Upper lobe of left lung (tissue), 6 donors: Measurements from ENCODE around the gene RYR1. TPM values are rescaled to one million over a fixed set of nuclear protein-coding genes. Genes with fewer than 3 reads are reported as not detected.

Experiments
- ATAC-seq, 2 donors: fragments of 200-7000 bp; cut with Tn5 transposase; one replicate each; pipeline ENCODE4 v1.9.1; 2022; ENCODE audit warnings: mild to moderate bottlenecking in 2 of 2, moderate library complexity in 2 of 2; ENCODE audit not compliant: low FRiP score in 2 of 2
- DNase-seq, 2 donors: peaks; one replicate each; pipeline ENCODE4 v3.0.0-alpha.2; 2019 to 2020
- H3K27ac ChIP-seq, 4 donors: fragments of 200-600 bp; sonication (generic); one replicate each; pipeline ENCODE4 v1.5.1; 2016 to 2019
- H3K27me3 ChIP-seq, 4 donors: fragments of 200-600 bp; sonication (generic); one replicate each; pipeline ENCODE4 v1.5.1; 2017 to 2019
- H3K36me3 ChIP-seq, 4 donors: fragments of 200-600 bp; sonication (generic); one replicate each; pipeline ENCODE4 v1.5.1; 2016 to 2019
- H3K4me1 ChIP-seq, 4 donors: fragments of 200-600 bp; sonication (generic); one replicate each; pipeline ENCODE4 v1.5.1; 2018 to 2019
- H3K4me3 ChIP-seq, 4 donors: fragments of 200-600 bp; sonication (generic); one replicate each; pipeline ENCODE4 v1.5.1; 2017 to 2019; ENCODE audit warnings: mild to moderate bottlenecking in 2 of 4, moderate library complexity in 1 of 4
- H3K9me3 ChIP-seq, 4 donors: fragments of 200-600 bp; sonication (generic); one replicate each; pipeline ENCODE4 v1.5.1; 2018 to 2019
- EP300 ChIP-seq, 4 donors: sonication (generic); formaldehyde crosslinking; IDR thresholded peaks; one replicate each; pipeline ENCODE4 v1.5.1; 2017; ENCODE audit warnings: antibody characterized with exemption in 4 of 4, control low read depth in 2 of 4
- POLR2A ChIP-seq, 4 donors: fragments of 450-650 bp; IDR thresholded peaks; one replicate each; pipeline ENCODE4 v1.5.1; 2016 to 2017; ENCODE audit warnings: antibody characterized with exemption in 4 of 4, mild to moderate bottlenecking in 2 of 4
- POLR2AphosphoS5 ChIP-seq, 2 donors: sonication (generic); formaldehyde crosslinking; IDR thresholded peaks; one replicate each; pipeline ENCODE4 v1.5.1; 2017; ENCODE audit warnings: antibody characterized with exemption in 2 of 2
- WGBS, 2 donors: methylation state at CpG; one replicate each; pipeline ENCODE4 v1.1.5; 2017 to 2018; 5-methylcytosine and 5-hydroxymethylcytosine counted together
- total RNA-seq, 6 donors: library from RNA; depleted of rRNA in 4 of 6; stranded (reverse); fragments of >200 nt in 4 of 6; gene quantifications; one replicate each; pipeline versions ENCODE4 v1.1.0 to v1.2.1, GENCODE V29; 2016 to 2021
- TF ChIP-seq, protein P1 (sequence below), 6 experiments: fragments of 450-650 bp in 4 of 6; fragments of 200-600 bp in 2 of 6; sonication (generic) in 2 of 6; IDR thresholded peaks; one replicate each; pipeline ENCODE4 v1.5.1; 2016 to 2019; ENCODE audit warnings: antibody characterized with exemption in 6 of 6
- donor health status: DM: no; HTN: no; CAD: no; lungs with moderate emphysema.
- donor health status: DM: no; HTN: yes; CAD: no; lungs with severe emphysema.

The RYR1 gene
- total RNA-seq, 6 donors from 2014 or later, result 1.1 to 22.0 (median 5.5) TPM

DNA sequence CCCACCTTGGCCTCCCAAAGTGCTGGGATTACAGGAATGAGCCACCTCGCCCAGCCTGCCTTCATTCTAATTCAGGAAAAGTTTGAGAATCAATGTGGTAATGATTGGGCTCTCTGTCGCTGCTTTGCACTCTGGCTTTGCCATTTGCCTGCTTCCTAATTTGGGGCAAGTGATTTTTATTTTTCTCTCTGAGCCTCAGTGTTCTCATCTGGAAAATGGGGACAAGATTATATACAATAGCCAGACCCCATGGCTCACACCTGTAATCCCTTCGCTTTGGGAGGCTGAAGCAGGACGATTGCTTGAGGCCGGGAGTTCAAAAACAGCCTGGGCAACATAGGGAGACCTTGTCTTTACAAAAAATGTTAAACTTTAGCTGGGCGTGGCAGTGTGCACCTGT, 3.8 kb downstream of the RYR1 start:
- Histone ChIP-seq H3K27me3 (peaks cover 0 to 14% (median 5%) of the 10 kb centered on the region in 4 donors), H3K4me1 (peaks cover 0 to 10% (median 4%) of the 10 kb centered on the region in 4 donors), H3K9me3 (no peaks in the 10 kb centered on the region), H3K36me3 (no peaks in the 10 kb centered on the region), H3K4me3 (no peak overlapping the region), H3K27ac (no peak overlapping the region)
- no peak for TF ChIP-seq POLR2A (IDR thresholded peaks at IDR 0.05)
- TF ChIP-seq, protein P1, sequence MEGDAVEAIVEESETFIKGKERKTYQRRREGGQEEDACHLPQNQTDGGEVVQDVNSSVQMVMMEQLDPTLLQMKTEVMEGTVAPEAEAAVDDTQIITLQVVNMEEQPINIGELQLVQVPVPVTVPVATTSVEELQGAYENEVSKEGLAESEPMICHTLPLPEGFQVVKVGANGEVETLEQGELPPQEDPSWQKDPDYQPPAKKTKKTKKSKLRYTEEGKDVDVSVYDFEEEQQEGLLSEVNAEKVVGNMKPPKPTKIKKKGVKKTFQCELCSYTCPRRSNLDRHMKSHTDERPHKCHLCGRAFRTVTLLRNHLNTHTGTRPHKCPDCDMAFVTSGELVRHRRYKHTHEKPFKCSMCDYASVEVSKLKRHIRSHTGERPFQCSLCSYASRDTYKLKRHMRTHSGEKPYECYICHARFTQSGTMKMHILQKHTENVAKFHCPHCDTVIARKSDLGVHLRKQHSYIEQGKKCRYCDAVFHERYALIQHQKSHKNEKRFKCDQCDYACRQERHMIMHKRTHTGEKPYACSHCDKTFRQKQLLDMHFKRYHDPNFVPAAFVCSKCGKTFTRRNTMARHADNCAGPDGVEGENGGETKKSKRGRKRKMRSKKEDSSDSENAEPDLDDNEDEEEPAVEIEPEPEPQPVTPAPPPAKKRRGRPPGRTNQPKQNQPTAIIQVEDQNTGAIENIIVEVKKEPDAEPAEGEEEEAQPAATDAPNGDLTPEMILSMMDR (IDR thresholded peaks at IDR 0.05), result no peak
- TF ChIP-seq POLR2AphosphoS5 (IDR thresholded peaks at IDR 0.05), result no peak
- TF ChIP-seq EP300 (IDR thresholded peaks at IDR 0.05), result no peak
- ATAC-seq, result no peak
- 93 to 95% methylated on average over 6 of the region's 6 CpGs for WGBS, 2 donors
- no peak for DNase-seq

DNA sequence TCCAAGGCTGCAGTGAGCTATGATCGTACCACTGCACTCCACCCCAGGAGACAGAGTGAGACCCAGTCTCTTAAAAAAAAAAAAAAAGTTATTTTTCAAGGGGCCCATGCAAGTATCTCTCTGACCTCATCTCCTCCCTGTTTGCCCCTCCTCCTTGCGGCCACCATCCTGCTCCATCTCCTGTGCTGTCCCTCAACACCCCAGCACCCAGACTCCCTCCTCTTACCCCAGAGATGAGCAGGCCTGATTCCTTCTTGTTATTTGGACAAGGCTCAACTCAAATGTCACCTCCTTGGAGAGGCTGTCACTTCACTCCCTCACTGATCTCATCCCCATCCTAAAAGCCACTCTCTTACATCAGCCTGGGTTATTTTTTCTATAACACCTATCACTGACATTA, 4.4 kb downstream of the RYR1 start:
- Histone ChIP-seq H3K27ac (no peak overlapping the region), H3K36me3 (no peaks in the 10 kb centered on the region), H3K4me3 (no peak overlapping the region), H3K4me1 (peaks cover 0 to 10% (median 4%) of the 10 kb centered on the region in 4 donors), H3K9me3 (no peaks in the 10 kb centered on the region), H3K27me3 (peaks cover 0 to 14% (median 5%) of the 10 kb centered on the region in 4 donors)
- ATAC-seq (no peak), DNase-seq (no peak)
- WGBS, 2 donors, result 88 to 97% methylated on average over 2 of the region's 2 CpGs
- TF ChIP-seq EP300 (IDR thresholded peaks at IDR 0.05) (no peak), POLR2A (IDR thresholded peaks at IDR 0.05) (no peak), POLR2AphosphoS5 (IDR thresholded peaks at IDR 0.05) (no peak)
- TF ChIP-seq, protein P1 (IDR thresholded peaks at IDR 0.05), result no peak

DNA sequence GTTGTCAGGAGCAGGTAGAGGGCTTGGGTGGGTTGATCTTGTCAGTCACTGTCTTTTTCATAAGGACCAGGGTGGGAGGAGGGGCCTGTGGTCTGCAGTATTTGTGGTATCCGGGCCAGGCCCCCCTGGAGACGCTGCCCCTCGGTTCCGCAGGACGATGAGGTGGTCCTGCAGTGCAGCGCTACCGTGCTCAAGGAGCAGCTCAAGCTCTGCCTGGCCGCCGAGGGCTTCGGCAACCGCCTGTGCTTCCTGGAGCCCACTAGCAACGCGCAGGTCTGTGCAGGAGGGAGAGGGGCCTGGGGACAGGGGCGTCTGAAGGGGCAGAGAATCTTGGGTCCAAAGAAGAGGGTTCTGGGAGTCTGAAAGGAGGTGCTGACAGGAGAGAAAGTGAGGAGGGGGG, 7.1 kb downstream of the RYR1 start:
- Histone ChIP-seq H3K36me3 (no peaks in the 10 kb centered on the region), H3K27me3 (no peaks in the 10 kb centered on the region), H3K9me3 (no peaks in the 10 kb centered on the region), H3K27ac (no peak overlapping the region), H3K4me3 (no peak overlapping the region), H3K4me1 (no peaks in the 10 kb centered on the region)
- ATAC-seq (no peak), DNase-seq (peak in 1 of 2 donors; percentile 60)
- WGBS, 2 donors, result 74 to 78% methylated on average over 9 to 14 of the region's 14 CpGs
- TF ChIP-seq POLR2AphosphoS5 (IDR thresholded peaks at IDR 0.05) (no peak), EP300 (IDR thresholded peaks at IDR 0.05) (no peak), POLR2A (IDR thresholded peaks at IDR 0.05) (no peak)
- TF ChIP-seq, protein P1 (IDR thresholded peaks at IDR 0.05), result no peak

DNA sequence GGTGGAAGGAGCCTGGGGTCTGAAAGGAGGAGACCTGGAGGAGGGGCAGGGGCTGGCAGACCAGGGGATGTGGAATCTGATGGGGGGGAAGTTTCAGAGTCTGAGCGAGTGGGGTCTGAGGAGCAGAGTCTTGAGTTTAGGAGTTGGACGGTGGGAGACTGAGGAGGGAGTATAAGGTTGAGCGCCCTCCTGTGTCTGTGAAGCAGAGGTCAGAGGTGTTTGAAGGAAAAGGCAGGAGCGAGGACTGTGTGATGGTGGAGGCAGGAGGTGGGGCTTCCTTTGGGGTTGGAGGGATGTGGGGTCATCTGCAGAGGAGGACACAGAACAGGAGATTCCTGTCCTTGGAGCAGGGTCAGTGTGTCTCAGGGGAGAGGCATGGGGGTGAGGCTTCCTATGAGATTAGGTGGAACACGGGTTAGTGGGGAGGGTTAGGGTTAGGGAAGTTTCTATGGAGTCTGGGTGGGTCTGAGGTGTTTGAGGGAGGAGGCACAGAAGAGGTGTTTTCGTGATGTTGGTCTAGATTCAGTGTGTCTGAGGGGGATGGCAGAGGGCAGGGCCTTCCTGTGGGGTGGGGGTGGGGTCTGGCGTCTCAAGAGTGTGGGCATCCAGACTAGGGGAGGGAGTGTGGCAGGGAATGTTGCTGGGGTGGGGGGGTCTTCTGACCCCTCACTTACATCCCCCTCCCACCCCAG, 8.3 kb downstream of the RYR1 start:
- DNase-seq (no peak), ATAC-seq (no peak)
- Histone ChIP-seq H3K36me3 (no peaks in the 10 kb centered on the region), H3K27me3 (no peaks in the 10 kb centered on the region), H3K9me3 (no peaks in the 10 kb centered on the region), H3K4me1 (no peaks in the 10 kb centered on the region), H3K27ac (no peak overlapping the region), H3K4me3 (no peak overlapping the region)
- TF ChIP-seq, protein P1 (IDR thresholded peaks at IDR 0.05), result no peak
- TF ChIP-seq EP300 (IDR thresholded peaks at IDR 0.05), result no peak
- no peak for TF ChIP-seq POLR2AphosphoS5 (IDR thresholded peaks at IDR 0.05)
- no peak for TF ChIP-seq POLR2A (IDR thresholded peaks at IDR 0.05)
- WGBS, 2 donors, result 25 to 33% methylated on average over 6 to 7 of the region's 7 CpGs

DNA sequence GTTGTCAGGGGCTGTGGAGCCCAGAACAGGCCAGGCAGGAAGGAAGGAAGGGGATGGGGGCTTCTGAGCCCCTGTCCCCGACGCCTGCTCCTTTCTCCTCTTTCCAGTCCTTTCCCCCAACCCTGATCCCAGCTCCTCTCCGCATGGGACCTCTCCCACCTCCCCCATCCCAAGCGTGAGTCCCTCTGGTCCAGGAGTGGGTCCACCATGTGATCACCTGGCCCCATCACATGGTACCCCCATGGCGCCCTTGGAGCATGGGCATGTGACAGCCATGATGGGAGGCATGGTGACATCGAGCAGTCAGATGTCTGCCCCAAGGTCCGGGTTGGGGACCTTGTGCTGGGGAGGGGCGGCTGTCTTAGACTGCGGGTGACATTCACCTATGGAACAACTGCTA, 9.2 kb downstream of the RYR1 start:
- no peak overlapping the region for H3K4me3 ChIP-seq
- H3K9me3 ChIP-seq, result no peaks in the 10 kb centered on the region
- WGBS, 2 donors, result 83 to 85% methylated on average over 7 to 9 of the region's 9 CpGs
- DNase-seq (no peak), ATAC-seq (no peak)
- H3K27me3 ChIP-seq, result no peaks in the 10 kb centered on the region
- H3K27ac ChIP-seq, result no peak overlapping the region
- TF ChIP-seq, protein P1 (IDR thresholded peaks at IDR 0.05), result no peak
- TF ChIP-seq POLR2AphosphoS5 (IDR thresholded peaks at IDR 0.05), result no peak
- no peak for TF ChIP-seq EP300 (IDR thresholded peaks at IDR 0.05)
- no peak for TF ChIP-seq POLR2A (IDR thresholded peaks at IDR 0.05)
- H3K4me1 ChIP-seq, result no peaks in the 10 kb centered on the region
- H3K36me3 ChIP-seq, result no peaks in the 10 kb centered on the region
